BLaER1 treated with 17β-estradiol and CSF1 and Interleukin-3, amounts not matched to agents 10 nM and 100 nM (cell line): ENCODE measurements around the gene SLC49A4.

ENCODE experiments used
- H3K27ac ChIP-seq, 11 experiments: shearing (Covaris generic); formaldehyde crosslinking; 2 replicates each; pipeline ENCODE4 v1.8.1; 2022
- H3K27me3 ChIP-seq, 11 experiments: shearing (Covaris generic); formaldehyde crosslinking; 2 replicates each; pipeline ENCODE4 v1.8.1; 2022
- H3K36me3 ChIP-seq, 11 experiments: shearing (Covaris generic); formaldehyde crosslinking; 2 replicates each; pipeline ENCODE4 v1.8.1; 2022
- H3K4me1 ChIP-seq, 10 experiments: shearing (Covaris generic); formaldehyde crosslinking; 2 replicates each; pipeline ENCODE4 v1.8.1; 2022
- H3K4me2 ChIP-seq, 11 experiments: shearing (Covaris generic); formaldehyde crosslinking; 2 replicates each; pipeline ENCODE4 v1.8.1; 2022
- H3K4me3 ChIP-seq, 10 experiments: shearing (Covaris generic); formaldehyde crosslinking; 2 replicates each; pipeline ENCODE4 v1.8.1; 2022
- H3K9ac ChIP-seq, 11 experiments: shearing (Covaris generic); formaldehyde crosslinking; 2 replicates each; pipeline ENCODE4 v1.8.1; 2022
- H3K9me3 ChIP-seq, 11 experiments: shearing (Covaris generic); formaldehyde crosslinking; replicated peaks in 1 of 11; 2 replicates each; pipeline ENCODE4 v1.8.1; 2022
- H4K20me1 ChIP-seq, 11 experiments: shearing (Covaris generic); formaldehyde crosslinking; 2 replicates each; pipeline ENCODE4 v1.8.1; 2022
- Cebpa-rat ChIP-seq, 11 experiments: shearing (Covaris generic); IDR thresholded peaks; 2 replicates each; pipeline ENCODE4 v1.8.1; 2022

Gene SLC49A4

GRCh38 chr3:122892118-122892960 is 97.5 kb downstream of the SLC49A4 start:
- H3K4me1 ChIP-seq, result peaks cover 21 to 35% (median 26%) of the 10 kb centered on the region in 10 experiments
- no peak for TF ChIP-seq Cebpa-rat (IDR thresholded peaks at IDR 0.05)
- no peak overlapping the region for H3K4me2 ChIP-seq
- H3K27ac ChIP-seq, result no peak overlapping the region
- H3K9me3 ChIP-seq, result no peaks in the 10 kb centered on the region
- H4K20me1 ChIP-seq, result no peaks in the 10 kb centered on the region; a peak in 1 of 22 replicates
- H3K36me3 ChIP-seq, result no peaks in the 10 kb centered on the region
- H3K4me3 ChIP-seq, result no peak overlapping the region
- H3K27me3 ChIP-seq, result no peaks in the 10 kb centered on the region
- H3K9ac ChIP-seq, result no peak overlapping the region

GRCh38 chr3:122893282-122893681 is 98.4 kb downstream of the SLC49A4 start:
- Histone ChIP-seq H3K27ac (no peak overlapping the region), H3K4me3 (no peak overlapping the region), H3K36me3 (no peaks in the 10 kb centered on the region), H3K4me1 (peaks cover 19 to 31% (median 22%) of the 10 kb centered on the region in 10 experiments), H3K27me3 (no peaks in the 10 kb centered on the region), H3K9ac (no peak overlapping the region), H4K20me1 (no peaks in the 10 kb centered on the region; a peak in 1 of 22 replicates), H3K4me2 (no peak overlapping the region), H3K9me3 (no peaks in the 10 kb centered on the region)
- no peak for TF ChIP-seq Cebpa-rat (IDR thresholded peaks at IDR 0.05)

DNA sequence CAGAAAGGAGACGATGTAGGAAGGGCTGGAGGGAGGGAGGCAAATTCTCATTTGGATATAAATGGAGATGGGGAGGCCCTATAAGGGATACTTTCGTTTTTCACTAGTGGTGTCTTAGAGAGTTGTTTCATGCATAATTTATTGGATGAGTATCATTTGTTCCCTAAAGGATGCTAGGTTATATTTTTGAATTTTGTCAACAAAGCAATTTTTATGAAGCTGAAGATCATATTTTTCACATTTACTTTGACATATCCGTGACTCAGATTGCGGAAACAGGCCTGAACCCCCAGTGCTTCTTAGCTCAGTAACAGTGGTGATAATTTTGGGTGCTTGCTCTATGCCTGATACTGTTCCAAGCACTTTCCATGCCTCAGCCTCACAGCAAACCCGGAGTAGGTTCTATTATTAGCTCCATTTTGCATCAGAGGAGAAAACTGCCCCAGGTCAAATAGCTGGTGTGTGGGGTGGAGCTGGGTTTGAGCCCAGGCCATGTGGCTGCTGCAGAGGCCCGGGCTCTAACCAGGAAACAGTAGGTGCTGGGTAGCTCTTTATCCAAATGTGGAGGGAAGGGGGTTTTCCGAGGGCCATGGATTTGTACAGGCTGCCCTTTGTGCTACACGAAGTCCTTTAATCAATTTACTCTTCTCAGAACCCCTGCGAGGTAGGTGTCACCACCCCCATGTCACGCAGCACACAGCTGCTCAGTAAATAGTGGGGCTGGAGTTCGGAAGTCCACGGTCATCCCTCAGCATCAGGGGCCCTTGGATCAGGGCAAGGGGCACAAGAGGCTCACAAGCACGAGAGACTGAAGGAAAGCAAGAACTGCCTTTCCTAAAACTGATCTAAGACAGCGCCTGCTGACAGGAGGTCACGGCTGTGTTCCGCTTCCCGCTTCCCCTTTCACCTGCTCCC is 99.1 kb downstream of the SLC49A4 start:
- Histone ChIP-seq H4K20me1 (no peaks in the 10 kb centered on the region; a peak in 1 of 22 replicates), H3K4me2 (no peak overlapping the region), H3K4me3 (no peak overlapping the region), H3K36me3 (no peaks in the 10 kb centered on the region), H3K27me3 (no peaks in the 10 kb centered on the region), H3K9ac (no peak overlapping the region), H3K9me3 (no peaks in the 10 kb centered on the region), H3K27ac (no peak overlapping the region), H3K4me1 (peaks cover 19 to 28% (median 22%) of the 10 kb centered on the region in 10 experiments)
- TF ChIP-seq Cebpa-rat (IDR thresholded peaks at IDR 0.05), result no peak

- Histone ChIP-seq H3K9ac (no peak overlapping the region), H3K4me2 (no peak overlapping the region), H3K4me1 (peaks cover 0 to 3% (median 0%) of the 10 kb centered on the region in 10 experiments; a peak in 2 of 20 replicates), H3K9me3 (no peaks in the 10 kb centered on the region), H3K36me3 (no peaks in the 10 kb centered on the region), H3K4me3 (no peak overlapping the region), H3K27me3 (no peaks in the 10 kb centered on the region), H4K20me1 (no peaks in the 10 kb centered on the region), H3K27ac (no peak overlapping the region)
- TF ChIP-seq Cebpa-rat (IDR thresholded peaks at IDR 0.05), result no peak
These were observed 103.4 kb downstream of the SLC49A4 start for GRCh38 chr3:122898298-122898697.

DNA sequence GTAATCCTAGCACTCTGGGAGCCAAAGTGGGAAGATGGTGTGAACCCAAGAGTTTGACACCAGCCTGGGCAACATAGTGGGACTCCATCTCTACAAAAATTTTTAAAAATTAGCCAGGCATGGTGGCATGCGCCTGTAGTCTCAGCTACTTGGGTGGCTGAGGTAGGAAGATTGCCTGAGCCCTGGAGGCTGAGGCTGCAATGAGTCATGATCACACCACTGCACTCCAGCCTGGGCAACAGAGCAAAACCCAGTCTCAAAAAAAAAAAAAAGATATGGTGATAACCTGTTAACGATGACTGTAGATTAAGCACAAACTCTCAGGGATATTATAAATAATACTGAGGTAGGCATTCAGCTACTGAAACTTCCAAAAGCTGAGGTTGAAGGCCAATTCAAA is 107.5 kb downstream of the SLC49A4 start:
- no peak overlapping the region for H3K4me2 ChIP-seq
- TF ChIP-seq Cebpa-rat (IDR thresholded peaks at IDR 0.05), result no peak

GRCh38 chr3:122903171-122903570 is 108.3 kb downstream of the SLC49A4 start:
- TF ChIP-seq Cebpa-rat (IDR thresholded peaks at IDR 0.05), result no peak
- no peaks in the 10 kb centered on the region for H4K20me1 ChIP-seq
- no peaks in the 10 kb centered on the region for H3K27me3 ChIP-seq
- no peak overlapping the region for H3K9ac ChIP-seq
- no peak overlapping the region for H3K27ac ChIP-seq
- no peaks in the 10 kb centered on the region for H3K36me3 ChIP-seq
- H3K4me1 ChIP-seq, result no peaks in the 10 kb centered on the region
- peaks cover 17 to 23% (median 21%) of the 10 kb centered on the region in 11 experiments; a peak in 21 of 22 replicates for H3K9me3 ChIP-seq
- H3K4me2 ChIP-seq, result no peak overlapping the region
- no peak overlapping the region for H3K4me3 ChIP-seq

More for the DNA sequence above, 107.5 kb downstream of the SLC49A4 start:
- Histone ChIP-seq H3K4me1 (no peaks in the 10 kb centered on the region), H3K27me3 (no peaks in the 10 kb centered on the region), H3K4me3 (no peak overlapping the region), H4K20me1 (no peaks in the 10 kb centered on the region), H3K36me3 (no peaks in the 10 kb centered on the region), H3K9ac (no peak overlapping the region), H3K9me3 (peaks cover 17 to 23% (median 21%) of the 10 kb centered on the region in 11 experiments; a peak in 21 of 22 replicates), H3K27ac (no peak overlapping the region)

GRCh38 chr3:122907471-122907870 is 112.6 kb downstream of the SLC49A4 start:
- no peak overlapping the region for H3K4me3 ChIP-seq
- H3K4me2 ChIP-seq, result no peak overlapping the region
- H4K20me1 ChIP-seq, result no peaks in the 10 kb centered on the region
- H3K27me3 ChIP-seq, result no peaks in the 10 kb centered on the region
- TF ChIP-seq Cebpa-rat (IDR thresholded peaks at IDR 0.05), result no peak
- peaks cover 17 to 26% (median 22%) of the 10 kb centered on the region in 11 experiments for H3K9me3 ChIP-seq
- no peak overlapping the region for H3K9ac ChIP-seq
- H3K27ac ChIP-seq, result no peak overlapping the region
- H3K4me1 ChIP-seq, result no peaks in the 10 kb centered on the region
- no peaks in the 10 kb centered on the region for H3K36me3 ChIP-seq

- Histone ChIP-seq H4K20me1 (no peaks in the 10 kb centered on the region), H3K4me2 (no peak overlapping the region)
- TF ChIP-seq Cebpa-rat (IDR thresholded peaks at IDR 0.05), result no peak
These were observed 113.4 kb downstream of the SLC49A4 start for GRCh38 chr3:122908251-122908650.

DNA sequence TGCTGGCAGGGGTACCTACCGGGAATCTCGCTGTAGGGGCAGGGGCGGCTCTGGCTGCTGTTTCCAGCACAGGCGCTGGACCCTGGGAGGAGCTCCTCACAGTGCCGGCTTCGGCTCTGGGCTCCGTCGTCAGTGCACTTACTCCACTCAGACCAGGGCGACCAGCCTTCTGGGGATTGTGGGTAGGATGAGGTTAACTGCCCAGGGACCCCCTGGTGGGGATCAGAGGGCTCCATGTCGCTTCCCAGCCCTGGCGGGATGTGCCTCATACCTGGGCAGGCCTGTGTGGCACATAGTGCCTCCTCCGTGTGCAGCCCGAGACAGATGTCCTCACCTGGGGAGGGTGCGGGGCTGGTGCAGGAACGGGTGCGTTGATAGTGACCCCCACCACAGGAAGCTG is 117.0 kb downstream of the SLC49A4 start:
- Histone ChIP-seq H3K4me1 (peaks cover 0 to 22% (median 17%) of the 10 kb centered on the region in 10 experiments; a peak in 13 of 20 replicates), H4K20me1 (no peaks in the 10 kb centered on the region; a peak in 1 of 22 replicates), H3K27ac (no peak overlapping the region), H3K36me3 (no peaks in the 10 kb centered on the region), H3K4me2 (no peak overlapping the region), H3K9ac (no peak overlapping the region), H3K9me3 (peaks cover 0 to 15% (median 9%) of the 10 kb centered on the region in 11 experiments; a peak in 12 of 22 replicates), H3K27me3 (no peaks in the 10 kb centered on the region), H3K4me3 (no peak overlapping the region)
- TF ChIP-seq Cebpa-rat (IDR thresholded peaks at IDR 0.05), result no peak

More at GRCh38 chr3:122908251-122908650, 113.4 kb downstream of the SLC49A4 start:
- no peaks in the 10 kb centered on the region for H3K36me3 ChIP-seq
- no peak overlapping the region for H3K27ac ChIP-seq
- H3K4me3 ChIP-seq, result no peak overlapping the region
- no peaks in the 10 kb centered on the region for H3K4me1 ChIP-seq
- no peak overlapping the region for H3K9ac ChIP-seq
- H3K9me3 ChIP-seq, result peaks cover 17 to 32% (median 28%) of the 10 kb centered on the region in 11 experiments
- H3K27me3 ChIP-seq, result no peaks in the 10 kb centered on the region
